Fibroblast of pulmonary artery (primary cell): Measurements from ENCODE around the gene LIN37.
"Not testable (repeated sequence)": the region's sequence is repeated elsewhere in the genome, so short reads cannot be mapped to it uniquely, and the experiment has no call there.

Experiments used
- DNase-seq: peaks from one replicate; pipeline ENCODE4 v3.0.0-alpha.2; 2010; ENCODE audit warnings: low read depth
- H3K4me3 ChIP-seq: replicated peaks from 2 replicates; pipeline ENCODE4 v1.5.1; 2011; ENCODE audit warnings: low read depth, mild to moderate bottlenecking, control low read depth, low read length, moderate library complexity
- TF ChIP-seq, protein P1 (sequence below): IDR thresholded peaks from 2 replicates; pipeline ENCODE4 v1.5.1; 2011; ENCODE audit warnings: mild to moderate bottlenecking, control low read depth, low read length, inconsistent platforms; ENCODE audit errors: missing control alignments

Gene LIN37

GRCh38 chr19:35721374-35721773, 27.0 kb upstream of the LIN37 start:
- DNase-seq, result no peak
- H3K4me3 ChIP-seq, result no peak overlapping the region
- TF ChIP-seq, protein P1, sequence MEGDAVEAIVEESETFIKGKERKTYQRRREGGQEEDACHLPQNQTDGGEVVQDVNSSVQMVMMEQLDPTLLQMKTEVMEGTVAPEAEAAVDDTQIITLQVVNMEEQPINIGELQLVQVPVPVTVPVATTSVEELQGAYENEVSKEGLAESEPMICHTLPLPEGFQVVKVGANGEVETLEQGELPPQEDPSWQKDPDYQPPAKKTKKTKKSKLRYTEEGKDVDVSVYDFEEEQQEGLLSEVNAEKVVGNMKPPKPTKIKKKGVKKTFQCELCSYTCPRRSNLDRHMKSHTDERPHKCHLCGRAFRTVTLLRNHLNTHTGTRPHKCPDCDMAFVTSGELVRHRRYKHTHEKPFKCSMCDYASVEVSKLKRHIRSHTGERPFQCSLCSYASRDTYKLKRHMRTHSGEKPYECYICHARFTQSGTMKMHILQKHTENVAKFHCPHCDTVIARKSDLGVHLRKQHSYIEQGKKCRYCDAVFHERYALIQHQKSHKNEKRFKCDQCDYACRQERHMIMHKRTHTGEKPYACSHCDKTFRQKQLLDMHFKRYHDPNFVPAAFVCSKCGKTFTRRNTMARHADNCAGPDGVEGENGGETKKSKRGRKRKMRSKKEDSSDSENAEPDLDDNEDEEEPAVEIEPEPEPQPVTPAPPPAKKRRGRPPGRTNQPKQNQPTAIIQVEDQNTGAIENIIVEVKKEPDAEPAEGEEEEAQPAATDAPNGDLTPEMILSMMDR, result no peak

- H3K4me3 ChIP-seq, result no peak overlapping the region
- TF ChIP-seq, protein P1, result no peak
- DNase-seq, result no peak
Observed at GRCh38 chr19:35722461-35722860, 25.9 kb upstream of the LIN37 start.

DNA sequence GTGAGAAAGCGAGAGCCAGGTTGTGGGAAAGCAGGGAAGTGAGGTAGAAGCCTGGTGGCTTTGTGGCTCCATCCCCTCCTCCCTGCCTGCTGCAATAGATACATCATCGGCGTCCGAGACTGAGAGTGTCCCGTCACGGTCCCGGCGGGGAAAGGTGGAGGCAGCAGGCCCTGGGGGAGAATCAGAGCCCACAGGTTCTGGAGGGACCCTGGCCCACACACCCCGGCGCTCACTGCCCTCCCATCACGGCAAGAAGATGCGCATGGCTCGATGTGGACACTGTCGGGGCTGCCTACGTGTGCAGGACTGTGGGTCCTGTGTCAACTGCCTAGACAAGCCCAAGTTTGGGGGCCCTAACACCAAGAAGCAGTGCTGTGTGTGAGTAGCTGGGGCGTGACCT, 25.5 kb upstream of the LIN37 start:
- TF ChIP-seq, protein P1, result no peak
- DNase-seq, result no peak
- H3K4me3 ChIP-seq, result no peak overlapping the region

- TF ChIP-seq, protein P1, result no peak
- DNase-seq, result no peak
- no peak overlapping the region for H3K4me3 ChIP-seq
Observed at GRCh38 chr19:35723671-35724070, 24.7 kb upstream of the LIN37 start.

GRCh38 chr19:35724132-35724531, 24.2 kb upstream of the LIN37 start:
- DNase-seq, H3K4me3 ChIP-seq: not testable (repeated sequence)

DNA sequence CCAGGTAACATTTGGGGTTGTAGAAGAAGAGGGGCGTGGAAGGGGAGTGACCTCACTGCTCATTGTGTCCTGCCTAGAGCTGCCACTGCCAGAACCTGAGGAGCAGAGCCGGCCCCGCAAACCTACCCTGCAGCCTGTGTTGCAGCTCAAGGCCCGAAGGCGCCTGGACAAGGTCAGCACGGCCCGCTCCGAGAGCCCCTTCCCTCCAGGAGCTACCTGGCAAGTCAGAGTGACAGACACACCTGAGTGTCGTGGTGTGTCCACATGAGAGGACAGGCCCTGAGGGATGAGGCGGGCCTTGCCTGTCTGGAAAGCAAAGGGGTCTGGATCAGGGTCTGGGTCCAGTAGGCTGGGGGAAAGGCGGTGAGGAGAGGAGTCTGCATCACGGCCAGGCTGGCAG, 23.8 kb upstream of the LIN37 start:
- TF ChIP-seq, protein P1, result no peak

DNA sequence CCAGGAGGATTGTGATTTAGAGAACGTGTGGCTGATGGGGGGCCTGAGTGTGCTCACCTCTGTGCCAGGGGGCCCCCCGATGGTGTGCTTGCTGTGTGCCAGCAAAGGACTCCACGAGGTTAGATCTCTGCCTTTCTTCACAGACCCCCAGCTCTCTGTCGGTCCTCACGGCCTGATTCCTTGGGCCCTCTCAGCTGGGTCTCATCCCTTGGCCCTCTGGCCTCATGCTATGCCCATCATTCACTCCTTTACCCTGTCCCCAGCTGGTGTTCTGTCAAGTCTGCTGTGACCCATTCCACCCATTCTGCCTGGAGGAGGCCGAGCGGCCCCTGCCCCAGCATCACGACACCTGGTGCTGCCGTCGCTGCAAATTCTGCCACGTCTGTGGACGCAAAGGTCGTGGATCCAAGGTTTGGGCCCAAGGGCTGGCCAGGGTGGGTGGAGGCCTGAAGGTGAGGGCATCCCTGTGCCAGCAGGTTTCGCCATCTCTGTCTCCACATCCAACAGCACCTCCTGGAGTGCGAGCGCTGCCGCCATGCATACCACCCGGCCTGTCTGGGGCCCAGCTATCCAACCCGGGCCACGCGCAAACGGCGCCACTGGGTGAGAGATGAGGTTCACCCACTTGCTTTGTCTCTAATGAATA, 23.0 kb upstream of the LIN37 start:
- H3K4me3 ChIP-seq, result no peak overlapping the region
- DNase-seq, result no peak
- TF ChIP-seq, protein P1, result no peak

More for the DNA sequence above, 23.8 kb upstream of the LIN37 start:
- no peak for DNase-seq
- H3K4me3 ChIP-seq, result no peak overlapping the region
